NCI-H1694 treated with DMSO at 0.1 percent for 48 hours (cell line): ENCODE data around the gene ACSF3.
A peak's percentile ranks its signal among the peaks of the same experiment; 100 is the strongest.

Experiments used
- DNase-seq: peaks from one replicate; lab custom pipeline; 2025; lab: John Stamatoyannopoulos, UW

ACSF3 gene

DNA sequence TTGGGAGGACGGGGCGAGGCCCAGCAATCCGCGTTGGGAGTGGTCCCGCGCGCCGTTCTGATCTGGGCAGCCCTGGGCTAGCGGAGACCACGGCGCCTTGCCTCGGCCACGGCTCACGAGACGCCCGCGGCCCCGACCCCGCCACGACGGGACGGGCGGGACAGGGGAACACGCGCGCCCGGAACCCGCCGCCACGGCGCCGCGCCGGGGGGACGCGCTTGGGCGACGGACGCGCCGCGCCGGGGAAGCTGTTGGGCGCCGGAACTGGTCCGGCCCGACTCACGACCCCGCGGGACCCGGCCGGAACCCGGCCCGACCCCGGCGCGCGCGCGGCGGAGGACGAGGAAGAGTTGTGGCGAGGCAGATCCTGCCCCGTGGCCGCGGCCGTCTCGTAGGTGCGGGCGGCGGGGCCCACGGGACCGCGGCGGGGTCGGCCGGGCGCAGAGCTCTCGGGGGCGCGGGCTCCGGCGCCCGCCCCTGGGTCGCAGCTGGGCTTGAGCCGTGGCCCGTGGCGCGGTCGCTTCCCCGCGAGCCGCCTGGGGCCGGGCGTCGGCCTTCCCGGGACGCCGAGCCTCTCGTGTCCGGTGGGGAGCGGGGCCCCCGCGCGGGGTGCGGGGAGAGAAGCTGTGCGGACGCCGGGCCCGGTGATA is at the start of gene ACSF3:
Gene ACSF3 (plus strand): TSS at position 251 of the 650 bp plus-strand sequence. CDS start 6,830 bp downstream, outside the sequence.
- DNase-seq, result no peak

DNA sequence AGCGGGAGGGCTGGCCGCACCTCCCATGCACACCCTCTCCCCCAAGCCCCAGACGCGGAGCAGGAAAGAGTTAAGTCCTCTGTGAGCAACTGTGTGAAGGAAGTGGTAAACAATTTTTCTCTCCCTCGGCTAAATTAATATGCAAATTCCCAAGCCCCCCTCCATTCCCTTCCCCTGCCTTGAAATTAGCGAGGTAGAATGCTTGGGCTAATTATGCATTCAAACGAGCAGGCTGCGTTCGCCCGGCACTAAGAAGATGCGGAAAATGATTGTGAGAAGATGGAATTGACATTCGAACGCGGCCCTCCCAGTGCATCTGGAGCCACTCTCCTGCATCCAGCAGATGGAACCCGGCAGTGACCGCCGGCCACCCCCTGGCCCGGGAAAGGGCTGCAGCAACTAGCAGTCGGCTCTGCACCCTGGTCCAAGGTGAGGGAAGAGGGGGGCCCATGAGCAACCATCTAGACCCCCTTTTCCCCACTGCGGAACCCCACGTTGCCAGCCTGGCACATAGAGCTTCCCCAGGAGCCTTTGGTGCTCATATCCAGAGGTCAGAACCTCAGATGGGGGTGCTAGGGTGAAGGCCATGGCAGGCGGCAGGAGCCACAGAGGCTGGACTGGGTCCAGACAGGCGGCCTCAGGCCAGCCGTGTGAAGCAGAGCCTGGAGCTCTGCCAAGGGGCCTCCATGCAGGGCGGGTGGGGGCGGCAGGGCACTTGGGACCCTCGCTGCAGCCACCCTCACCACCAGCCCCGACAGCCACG is 49.1 kb upstream of the ACSF3 start:
- no peak for DNase-seq

DNA sequence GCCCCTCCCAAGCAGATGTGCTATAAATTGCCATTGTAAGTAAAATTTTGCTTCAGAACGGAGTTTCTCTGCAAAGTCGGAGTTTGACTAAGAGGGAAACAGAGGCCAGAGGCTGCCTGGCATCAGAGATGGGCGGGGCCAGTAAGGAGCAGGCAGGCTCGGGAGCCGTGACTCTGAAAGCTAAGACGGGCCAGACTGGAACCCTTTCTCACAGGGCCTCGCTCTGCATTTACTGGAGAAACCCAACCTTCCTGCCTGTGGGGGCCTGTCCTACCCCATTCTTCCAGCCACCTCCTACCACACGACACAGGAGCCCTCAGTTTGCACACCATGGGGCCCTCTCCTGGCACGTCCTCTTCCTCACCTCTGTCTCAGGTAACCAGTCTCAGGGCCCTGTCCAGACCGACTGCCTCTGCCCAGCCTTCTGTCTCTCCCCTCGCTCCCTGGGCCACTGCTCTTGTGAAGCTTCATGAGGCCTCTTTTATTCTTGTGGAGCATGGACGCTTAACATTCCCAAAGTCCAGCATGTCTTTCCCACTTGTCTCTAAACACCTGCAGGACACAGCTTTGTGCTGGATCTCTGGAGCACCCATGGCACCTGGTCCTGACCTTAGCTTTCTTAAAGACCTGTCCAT is 48.4 kb upstream of the ACSF3 start:
- DNase-seq, result no peak

DNA sequence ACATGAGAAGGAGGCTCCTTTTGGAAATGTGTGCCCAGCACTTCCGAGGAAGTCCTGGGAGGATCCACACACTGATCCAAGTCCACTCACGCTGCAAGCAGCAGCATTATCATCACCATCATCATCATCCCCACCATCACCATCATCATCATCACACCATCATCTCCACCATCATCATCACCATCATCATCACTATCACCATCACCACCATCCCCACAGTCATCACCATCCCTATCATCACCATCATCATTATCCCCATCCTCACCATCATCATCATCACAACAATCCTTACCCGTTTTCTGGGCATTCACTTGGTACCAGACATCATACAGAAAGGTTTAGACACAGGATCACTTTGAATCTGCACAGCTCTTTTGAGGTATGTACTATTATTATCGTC is 47.8 kb upstream of the ACSF3 start:
- DNase-seq, result no peak

DNA sequence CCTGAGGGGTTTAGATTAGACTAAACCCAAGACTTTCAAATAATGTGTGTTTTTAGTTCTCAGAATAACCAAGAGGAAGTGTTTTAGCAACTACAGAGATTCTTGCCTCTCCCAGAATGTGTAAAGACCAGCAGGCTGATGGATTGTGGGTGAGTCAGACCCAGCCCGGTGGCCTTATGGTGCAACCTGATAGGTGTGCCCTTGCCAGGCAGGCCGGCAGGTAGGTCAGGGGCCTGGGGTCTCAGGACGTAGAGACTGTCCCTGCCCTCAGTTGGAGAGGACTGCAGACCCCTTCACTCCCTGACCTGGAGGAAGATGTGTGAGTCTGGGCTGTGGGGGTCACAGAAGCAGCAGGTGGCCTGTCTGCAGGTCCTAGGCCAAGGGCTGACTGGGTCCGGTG is 47.2 kb upstream of the ACSF3 start:
- DNase-seq, result no peak

DNA sequence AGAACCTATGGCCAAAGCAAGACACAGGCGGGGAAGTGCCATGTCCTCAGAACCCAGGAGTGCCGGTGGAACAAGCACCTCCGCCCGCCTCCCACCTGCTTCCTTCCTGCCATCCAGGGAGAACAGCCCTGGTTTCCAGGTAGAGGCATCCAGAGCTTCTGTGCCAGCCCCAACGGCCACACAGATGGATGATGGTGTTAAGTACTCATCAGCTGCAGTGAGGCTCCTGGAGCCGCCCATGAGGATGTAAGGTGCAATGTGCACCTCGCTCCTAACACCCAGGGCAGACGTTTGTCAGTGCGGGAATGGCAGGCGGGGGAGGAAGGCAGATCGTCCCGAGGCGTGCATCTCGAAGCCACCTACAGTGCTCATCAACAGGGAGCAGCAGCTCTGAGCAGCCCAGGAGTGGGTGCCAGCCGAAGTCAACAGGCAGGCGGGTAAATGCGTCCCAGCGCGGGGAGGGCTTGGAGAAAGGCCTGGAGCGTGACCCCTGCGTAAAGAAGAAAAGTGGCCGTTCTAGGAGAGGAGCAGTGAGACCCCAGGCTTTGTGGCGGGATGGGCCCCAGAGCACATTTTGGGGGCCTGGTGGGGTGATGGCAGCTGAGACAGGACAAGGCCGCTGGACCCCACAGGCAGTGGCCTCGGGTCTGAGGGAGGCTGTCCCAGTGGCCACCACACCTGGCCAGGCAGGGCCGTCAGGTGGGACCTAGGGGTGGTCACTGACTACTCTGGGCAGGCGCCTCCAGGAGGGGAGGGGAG is 46.1 kb upstream of the ACSF3 start:
- no peak for DNase-seq

DNA sequence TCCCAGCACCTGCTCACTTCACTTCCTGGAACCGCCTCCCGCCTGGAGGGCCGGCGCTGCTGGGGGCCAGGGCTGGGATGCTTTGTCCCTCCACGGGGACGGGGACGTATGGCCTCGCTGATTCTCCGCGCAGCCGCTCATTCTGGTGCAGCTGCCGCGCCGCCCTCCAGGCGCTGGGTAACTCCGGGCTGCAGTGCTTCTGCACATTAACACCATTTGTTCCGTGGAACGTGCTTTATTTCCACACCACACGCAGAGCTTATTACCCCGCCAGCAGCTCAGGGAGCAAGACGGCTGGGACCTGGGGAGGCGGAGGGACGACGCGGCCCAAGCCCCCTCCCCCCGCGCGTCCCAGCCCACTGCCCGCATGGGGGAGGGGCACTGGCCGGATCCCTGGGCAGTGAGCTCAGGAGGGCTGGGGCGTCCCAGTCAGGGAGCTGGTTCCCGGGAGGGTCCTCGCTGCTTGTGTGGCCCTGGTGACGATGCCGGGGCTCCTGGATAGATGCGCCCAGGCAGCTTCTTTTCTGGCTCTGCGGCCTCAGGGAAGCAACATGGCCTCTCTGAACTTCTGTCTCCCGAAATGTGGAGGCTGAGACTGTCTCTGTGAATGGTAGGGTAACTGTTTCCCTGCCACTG is 45.4 kb upstream of the ACSF3 start:
- DNase-seq, result no peak

DNA sequence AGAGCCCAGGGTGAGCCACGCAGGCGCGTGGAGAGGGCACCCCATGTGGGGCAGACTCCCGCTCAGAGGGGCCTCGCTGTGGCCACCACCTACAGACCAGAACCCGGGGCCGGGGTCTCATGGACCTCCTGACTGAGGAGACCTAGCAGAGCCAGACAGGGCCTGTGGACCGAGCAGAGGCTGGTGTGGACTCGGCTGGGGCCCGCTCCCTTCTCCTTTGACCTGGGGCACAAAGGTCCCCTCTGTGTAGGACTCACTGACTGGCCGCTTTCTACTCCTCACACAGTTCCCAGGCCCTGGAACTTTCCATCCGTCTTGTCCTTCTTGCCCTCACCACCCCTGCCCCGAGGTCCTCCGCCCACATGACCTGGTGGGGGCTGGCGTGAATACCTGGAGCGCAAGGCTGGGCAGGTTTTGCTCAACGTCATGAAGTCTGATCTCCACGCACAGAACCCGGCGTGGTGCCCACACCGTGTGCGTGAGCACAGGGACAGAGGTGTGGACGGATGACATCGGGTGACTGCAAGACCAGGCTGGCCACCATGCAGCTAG is 44.7 kb upstream of the ACSF3 start:
- DNase-seq, result no peak

DNA sequence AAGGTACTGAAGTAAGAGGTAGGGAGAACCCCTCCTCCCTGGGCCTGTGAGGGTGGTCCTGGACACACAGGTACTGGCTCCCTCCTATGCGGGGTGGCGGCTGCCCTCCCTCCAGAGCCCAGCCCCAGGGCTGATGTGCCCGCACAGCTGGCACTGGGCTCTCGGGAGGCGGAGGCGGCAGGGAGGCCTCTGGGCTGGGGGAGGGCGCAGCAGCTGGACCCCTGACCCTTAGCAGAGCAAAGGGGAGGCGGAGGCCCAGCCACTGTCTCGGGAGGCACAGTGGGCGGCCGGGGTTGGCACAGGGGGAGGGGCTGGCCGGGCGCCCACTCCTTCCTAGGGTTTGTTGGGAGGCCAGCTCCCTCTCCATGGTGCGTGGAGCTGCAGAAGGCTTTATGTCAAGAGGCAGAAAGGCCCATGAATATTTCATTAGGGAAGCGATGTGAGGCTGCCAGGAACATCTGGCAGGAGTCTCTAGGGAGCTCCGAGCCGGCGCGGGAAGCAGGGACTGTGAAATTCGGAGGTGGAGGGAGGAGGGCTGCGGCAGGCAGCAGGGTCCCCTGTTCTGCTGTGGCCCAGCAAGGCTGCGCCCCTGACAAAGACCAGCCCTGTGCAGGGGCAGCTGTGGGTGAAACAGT is 44.1 kb upstream of the ACSF3 start:
- DNase-seq, result peak; percentile 78

DNA sequence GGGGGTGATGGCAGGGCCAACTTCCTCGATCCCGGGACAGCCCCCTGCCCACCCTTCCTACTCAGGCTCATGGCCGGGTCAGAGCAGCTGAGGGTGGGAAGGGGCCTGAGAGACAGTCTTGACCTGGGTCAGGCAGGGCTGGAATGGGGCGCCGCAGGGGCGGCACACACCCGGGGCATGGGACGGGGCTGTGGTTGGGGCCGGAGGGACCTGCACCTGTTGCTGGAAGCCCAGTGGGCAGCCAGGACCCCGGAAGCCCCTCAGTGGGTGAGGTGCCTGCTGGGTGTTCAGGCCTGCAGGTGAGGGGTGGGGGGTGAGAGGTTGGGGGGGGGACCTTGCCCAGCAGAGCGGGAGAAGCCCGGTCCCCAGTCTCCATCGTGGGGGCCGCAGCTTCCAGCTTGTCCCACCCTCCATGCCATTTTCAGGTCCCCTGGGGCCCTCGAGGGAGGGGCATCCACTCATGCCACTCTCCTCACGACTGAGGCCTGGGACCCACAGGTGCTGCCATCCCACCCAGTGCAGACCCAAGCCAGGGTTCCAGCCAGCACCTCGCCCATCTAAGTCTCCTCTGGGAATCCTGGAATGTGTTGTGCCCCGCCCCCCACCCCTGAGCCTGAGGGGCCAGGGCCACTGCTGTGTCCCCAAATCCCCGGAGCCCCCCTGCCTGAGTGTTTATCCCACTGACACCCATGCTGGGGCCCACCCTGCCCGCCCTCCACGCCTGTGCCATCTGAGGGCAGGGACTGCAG is 43.4 kb upstream of the ACSF3 start:
- no peak for DNase-seq

DNA sequence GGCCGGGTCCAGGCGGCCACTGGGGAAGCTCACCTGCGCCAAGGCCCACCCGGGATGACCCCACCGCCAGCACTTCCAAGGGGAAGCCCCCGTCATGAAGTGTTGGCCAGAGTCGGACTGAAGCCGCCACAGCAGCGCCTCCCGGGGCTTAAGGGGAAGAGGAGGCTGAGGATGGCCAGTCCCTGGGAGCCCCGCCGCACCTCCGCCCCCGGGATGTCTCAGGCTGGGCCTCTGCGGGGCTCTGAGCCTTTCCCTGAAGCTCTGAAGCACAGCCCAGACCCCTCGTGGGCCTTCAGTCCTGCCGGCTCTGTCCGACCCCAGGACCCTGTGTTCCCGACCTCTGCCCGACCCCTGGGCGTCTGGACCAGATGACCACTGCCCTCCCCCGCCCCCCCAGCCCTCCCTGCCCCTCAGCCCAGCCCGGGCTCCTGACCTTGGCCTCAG is 42.8 kb upstream of the ACSF3 start:
- no peak for DNase-seq

DNA sequence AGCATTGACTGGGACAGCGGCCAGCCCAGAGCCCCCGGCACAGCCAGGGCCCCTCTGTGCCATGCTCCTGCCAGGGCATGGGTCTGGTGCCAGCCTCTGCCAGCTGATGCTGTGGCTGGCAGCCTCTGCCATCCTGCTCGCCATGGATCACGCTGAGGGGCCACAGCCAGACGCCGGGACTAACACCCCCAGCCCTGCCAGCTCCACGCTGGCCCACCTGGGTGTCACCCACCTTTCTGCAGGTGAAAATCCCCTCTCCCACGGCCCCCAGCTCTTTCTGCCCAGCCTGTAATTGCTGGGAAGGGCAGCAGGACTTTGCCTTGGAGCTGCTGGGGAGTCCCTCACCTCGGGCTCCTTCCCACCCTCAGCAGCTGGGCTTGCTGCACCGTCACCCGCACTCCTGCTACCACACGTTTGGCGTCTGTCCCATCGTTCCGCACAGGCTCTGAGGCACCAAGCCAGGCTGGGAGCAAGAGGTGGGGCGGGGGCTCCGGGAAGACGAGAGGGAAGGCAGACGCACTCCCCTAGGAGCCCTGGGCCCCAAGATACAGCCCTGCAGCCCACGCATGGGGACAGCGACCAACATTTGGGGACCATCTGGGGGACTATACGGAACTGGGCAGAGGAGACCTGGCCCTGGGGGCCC is 42.0 kb upstream of the ACSF3 start:
- peak; percentile 30 for DNase-seq

DNA sequence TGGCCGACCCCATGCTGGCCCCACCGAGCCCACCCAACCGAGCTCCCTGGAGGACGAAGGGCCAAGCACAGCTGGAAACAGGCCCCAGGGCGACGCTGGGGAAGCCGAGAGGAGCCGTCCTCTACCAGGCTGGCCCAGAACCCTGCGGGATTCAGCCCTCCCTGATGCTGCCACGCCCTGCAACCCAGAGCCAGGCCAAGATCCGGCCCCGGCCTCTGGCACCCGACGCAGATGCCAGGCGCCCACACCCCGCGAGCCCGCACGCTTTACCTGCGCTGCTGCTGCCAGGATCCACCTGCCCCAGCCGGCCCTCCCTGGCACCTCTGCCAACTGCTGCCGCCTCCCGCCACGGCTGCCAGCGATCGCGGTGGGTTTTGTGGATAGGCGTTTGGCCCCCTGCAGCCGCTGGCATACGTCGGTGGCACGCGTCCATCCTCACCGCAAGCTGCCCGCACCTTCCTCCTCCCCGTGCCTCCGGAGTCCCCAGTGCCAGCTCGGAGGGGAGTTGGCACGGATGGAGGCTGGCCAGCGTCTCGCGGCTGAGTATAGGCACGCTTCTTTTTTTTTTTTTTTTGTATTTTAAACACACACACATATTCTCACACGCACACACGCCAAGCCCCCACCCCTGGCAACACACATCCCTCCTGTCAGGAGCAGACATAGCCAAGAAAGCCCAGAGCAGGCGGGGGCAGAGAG is 41.3 kb upstream of the ACSF3 start:
- no peak for DNase-seq

DNA sequence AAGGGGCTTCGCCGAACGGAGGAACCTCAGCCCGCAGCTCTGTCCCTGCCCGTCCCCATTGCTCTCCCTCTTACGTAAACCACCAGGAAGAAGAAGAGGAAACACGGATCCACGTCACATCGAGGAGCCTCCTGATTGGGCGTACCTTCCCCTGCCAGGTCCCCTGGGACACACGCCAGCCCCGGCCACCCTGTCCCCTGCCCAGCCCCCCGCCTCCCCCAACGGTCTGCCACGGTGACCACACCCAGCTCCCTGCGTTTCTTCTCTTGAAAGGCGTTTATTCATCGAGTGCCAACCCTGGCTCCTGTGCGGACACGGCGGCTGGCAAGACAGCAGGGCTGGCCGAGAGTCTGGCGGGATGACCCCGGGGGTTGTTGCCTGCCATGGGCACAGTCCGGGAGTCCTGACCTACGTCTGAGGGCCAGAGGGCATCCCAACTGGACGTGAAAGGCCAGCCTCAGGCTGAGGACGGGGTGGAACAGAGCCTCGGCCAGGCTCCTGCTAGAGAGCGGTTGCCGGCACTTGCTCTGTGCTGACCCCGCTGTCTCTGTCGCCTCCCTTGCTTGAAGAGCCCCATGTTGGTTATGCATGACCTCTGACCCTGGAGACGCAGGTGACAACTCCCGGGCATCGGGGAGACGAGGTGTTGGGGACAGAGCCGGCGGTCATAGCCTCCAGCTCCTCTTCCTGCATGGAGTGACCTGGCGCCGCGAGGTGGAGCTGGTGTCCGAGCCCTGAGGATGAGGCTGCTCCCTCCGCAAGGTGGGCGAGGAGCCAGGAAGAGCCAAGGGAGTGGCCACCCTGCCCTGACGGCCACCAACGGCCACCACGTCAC is 40.5 kb upstream of the ACSF3 start:
- no peak for DNase-seq

DNA sequence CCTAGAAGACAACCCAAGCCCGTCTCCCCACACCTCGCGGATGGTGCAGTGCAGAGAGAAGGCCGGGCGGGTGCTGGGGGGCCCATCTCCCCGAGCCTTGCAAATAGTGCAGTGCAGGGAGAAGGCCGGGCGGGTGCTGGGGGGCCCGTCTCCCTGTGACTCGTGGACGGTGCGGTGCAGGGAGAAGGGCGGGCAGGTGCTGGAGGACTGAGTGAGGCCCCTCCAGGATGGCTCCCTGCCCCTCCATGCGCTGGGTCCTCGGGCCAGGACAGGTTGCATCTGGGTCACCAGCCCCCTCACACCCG is 40.0 kb upstream of the ACSF3 start:
- no peak for DNase-seq

DNA sequence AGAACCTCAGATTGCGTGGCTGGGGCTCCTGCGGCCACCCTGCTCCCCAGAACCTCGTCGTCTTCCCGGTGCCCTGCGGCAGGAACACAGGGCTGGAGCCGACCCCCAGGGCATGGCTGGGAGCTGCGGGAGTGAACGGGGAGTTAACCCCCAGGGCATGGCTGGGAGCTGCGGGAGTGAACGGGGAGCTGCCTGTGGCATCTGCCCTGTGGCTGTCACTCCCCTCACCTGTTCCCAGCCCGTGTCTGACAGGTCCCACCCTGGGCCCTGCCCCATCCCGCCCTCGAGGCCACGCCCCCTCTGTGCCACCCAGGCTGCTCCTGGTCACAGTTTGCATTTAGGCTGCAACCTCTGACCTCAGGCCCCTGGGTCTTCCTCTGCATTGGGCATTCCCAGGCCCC is 39.4 kb upstream of the ACSF3 start:
- DNase-seq, result no peak

DNA sequence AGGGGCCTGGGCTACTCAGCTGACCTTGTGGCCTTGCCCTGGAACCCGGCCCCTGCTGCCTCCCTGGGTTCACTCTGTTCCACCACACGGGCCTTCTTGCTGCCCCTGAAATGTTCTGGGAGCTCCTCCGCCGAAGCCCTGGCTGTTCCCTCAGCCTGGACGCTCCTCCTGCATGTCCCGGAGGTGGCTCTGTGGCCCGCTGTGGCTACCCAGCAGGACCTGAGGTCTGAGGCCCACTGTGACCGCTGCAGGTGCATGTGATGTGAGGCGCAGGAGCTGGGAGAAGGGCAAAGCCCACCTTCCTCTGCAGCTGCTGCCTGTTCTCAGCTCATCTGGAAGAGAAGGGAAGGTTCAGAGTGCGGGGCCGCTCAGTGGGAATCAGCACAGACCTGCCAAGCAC is 38.9 kb upstream of the ACSF3 start:
- no peak for DNase-seq

DNA sequence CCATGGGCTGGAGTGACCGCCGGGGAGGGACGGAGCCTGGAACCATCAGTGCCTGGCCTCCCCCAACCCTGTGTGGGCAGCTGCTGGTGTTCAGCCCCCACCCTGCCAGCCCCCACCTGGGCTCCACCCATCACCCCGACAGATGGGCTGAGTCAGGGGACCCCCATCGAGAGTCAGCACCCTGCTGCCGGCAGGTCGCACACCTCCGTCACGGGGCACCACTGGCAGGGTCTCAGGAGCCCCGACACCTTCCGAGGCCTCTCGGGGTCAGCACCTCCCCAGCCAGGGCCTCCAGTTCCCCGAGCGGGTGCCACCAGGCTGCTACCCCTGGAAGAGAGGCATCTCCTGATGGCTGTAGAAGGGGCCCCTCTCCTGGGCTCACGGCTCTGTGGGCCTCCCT is 38.3 kb upstream of the ACSF3 start:
- DNase-seq, result no peak
